EL (cell line): Measurements from ENCODE around the gene SORBS1.

Experiments
- DNase-seq: peaks from one replicate; pipeline ENCODE4 v3.0.0-alpha.2; 2016

The SORBS1 gene

DNA sequence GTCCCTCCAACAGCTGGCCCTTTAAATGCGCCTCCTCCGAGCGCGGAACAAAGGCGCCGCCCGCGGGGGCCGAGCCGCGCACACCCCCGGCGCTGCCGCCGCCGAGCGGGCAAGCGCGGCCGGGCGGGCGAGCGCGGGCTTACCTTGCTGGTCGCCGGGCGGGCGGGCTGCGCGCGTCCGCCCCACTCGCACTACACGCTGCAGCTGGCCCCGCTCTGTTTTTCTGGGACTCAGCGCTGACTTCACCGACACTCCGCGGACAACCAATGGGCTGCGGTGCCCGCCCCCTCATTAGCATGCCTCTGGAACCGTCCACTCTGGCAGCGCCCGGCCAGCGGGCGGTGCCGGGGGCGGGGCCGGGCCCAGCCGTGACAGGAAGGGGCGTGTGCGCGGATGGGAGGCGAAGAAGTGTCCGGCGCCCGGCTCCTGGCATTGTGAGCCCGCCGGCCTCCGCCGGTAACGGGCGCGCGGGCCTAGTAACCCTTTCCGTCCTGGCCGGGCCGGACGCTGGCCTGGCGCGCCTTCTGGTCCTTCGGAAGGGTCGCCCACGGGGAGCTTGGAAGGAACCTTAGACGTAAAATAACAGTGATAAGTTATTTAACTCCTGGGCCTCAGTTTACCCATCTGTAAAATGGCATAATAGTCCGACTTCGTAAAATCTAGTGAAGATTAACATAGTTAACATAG, at the start of gene SORBS1:
SORBS1 (minus strand) TSS at position 195 of the 687 bp plus-strand sequence. CDS start 120,236 bp downstream, outside the sequence.
- peak; percentile 95 for DNase-seq

DNA sequence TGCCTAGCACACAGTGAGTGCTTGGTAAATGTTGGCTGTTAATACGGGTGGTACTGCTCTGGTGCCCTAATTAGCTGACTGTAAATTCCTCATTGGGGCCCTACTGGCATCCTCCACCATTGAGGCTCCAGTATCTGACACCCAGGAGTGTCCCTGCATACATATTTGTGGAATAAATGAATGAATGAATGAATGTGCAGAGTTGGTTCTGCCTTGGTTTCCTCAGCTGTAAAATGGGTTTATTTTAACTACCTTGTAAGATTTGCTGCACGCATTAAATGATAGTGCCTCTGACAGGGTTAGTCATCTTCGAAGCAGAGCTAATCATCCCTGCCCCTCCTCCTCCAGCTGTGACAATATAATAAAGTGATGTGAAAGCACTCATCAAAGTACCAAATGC, 49.6 kb upstream of the SORBS1 start:
- DNase-seq: no peak

DNA sequence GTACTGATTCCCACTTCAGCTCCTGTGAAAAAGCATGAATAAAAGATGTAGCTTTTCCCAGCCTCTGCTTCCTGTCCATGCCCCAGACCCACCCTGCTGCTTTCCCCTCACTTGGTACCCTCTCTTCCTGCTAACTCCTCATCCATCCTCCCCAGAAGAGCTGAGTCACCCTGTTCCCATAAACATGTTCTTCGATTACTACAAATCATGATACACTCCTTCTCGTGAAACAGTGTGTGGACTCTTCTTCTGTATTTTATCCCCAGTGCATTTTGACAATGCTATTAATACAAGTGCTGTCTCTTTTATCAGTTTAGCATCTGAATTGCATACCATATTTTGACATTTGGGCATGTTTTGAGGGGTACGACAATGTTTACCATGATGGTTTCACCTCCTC, 45.8 kb upstream of the SORBS1 start:
- no peak for DNase-seq

DNA sequence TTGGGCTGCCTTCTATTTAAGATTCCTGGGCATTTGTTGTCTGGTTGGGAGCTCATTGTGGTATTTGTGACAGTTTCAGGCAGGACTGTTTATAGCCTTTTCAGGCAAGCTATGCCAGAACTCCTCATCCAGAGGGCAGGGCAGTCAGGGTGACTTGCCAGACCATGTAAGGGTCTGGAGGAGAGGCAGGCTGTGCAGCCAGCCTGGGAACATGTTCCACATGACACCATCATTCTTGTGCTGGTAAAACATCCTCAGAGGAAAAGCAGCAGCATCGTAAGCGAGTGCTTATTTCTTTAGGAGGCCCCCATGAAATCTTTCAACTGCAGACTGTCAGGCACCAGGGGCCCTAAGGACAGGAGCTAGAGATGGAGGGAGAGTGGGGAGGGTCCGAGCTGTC, 44.0 kb upstream of the SORBS1 start:
- no peak for DNase-seq

DNA sequence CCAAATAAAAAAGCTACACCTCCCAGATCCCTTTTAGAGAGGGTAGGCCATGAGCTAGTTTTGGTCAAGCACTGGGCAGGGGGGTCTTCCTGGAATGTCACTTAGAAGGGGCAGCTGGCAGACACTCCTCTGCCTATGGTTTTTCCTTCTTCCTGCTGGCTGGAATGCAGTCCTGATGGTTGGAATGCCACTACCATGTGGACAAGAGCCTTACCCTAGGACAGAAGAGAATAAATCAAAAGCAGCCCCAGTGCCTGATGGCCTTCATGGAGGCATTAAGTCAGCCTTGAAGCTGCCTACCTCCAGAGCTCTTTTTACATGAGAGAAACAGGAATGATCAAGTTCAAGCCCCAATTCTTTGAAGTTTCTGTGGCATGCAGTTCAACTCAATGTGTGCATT, 43.5 kb upstream of the SORBS1 start:
- no peak for DNase-seq

DNA sequence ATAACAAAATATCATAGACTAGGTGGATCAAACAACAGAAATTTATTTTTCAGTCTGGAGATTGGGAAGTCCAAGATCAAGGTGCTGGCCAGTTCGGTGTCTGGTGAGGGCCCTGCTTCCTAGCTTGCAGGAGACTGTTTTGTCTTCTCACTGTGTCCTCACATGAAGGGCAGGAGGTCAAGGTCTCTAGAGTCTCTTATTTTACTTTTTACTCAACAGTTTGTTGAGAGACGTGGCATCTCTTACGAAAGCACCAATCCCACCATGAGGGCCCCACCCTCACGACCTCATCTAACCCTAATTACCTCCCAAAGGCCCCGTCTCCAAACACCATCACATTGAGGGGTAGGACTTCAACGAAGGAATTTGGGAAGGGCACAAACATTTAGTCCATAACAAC, 41.2 kb upstream of the SORBS1 start:
- DNase-seq: no peak

DNA sequence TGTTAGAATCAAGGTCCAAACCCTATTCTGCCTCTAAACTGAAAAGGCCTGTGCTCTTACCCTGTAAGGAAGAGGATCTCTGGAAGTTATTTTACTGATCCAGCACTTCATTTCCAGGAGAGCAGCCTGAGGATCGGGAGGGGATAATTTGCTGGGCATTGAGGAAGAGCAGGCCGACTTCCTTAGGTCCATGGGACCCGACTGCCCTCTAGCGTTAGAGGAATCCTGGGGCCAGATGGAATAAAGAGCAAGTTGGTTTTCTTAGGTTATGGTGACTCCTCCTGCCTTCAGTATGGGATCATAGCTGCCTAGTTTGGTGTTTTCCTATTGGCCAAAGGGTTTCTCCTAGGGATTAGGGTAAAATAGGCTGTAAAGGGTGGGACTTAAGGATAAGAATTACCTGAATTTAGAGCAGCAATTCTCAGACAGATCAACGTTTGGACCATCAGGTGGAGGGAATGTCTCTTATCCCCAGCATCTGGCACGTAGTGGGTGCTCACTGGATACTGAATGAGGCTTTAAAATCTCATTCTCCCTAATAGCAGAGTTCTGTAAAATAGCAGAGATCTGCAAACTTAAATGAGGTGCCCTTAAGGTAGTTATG, 40.0 kb upstream of the SORBS1 start:
- peak; percentile 83 for DNase-seq

DNA sequence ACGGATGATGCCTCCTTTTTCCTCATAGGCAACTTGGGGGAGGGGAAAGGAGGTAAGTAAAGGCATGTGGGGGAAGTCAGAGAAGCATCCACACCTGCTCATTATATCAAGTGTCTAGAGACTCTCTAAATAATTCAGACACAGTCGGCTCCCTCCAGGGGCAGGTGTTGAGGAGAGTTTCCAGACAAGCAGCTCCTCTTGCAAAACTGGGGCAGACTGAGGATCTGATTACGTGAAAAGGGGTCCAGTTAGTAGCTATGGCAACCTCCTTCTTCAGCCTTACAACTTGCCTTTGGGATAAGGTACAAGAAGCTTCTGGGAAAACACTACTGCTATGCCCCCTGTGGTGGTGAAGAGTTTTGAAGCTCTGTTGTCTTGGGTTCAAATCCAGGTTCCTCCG, 39.0 kb upstream of the SORBS1 start:
- DNase-seq: no peak

DNA sequence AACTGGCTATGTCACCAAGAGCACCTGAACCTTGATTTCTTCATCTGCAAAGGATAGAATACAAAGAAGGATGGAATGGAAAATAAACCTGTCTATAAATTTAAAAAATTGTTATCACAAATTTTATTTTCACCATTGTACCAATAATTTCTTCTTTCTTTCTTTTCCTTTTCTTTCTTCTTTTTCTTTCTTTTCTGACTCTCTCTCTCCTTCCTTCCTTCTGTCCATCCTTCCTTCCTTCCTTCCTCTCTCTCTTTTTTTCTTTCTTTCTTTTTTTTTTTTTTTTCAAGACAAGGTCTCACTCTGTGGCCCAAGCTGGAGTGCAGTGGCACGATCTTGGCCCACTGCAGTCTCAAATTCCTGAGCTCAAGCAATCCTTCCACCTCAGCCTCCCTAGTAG, 36.6 kb upstream of the SORBS1 start:
- no peak for DNase-seq

DNA sequence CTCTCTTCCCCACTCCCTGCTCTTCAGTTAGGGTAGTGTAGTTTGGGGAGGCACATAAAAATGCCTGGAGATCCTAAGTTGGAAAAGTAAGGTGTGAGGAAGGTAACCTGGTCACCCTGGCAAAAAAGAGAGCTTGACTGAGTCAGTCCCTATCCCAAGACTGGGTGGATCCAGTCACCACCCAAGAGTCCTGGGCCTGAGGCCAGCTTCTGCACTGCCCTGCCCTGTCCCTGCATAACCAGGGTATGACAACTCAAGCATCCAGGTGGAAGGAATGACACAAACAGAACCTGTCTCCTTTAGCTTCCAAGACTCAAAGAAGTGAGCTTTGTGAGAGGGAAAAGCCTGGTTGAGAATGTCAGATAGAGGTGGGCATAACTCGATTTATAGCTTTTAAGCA, 26.9 kb upstream of the SORBS1 start:
- DNase-seq: no peak

DNA sequence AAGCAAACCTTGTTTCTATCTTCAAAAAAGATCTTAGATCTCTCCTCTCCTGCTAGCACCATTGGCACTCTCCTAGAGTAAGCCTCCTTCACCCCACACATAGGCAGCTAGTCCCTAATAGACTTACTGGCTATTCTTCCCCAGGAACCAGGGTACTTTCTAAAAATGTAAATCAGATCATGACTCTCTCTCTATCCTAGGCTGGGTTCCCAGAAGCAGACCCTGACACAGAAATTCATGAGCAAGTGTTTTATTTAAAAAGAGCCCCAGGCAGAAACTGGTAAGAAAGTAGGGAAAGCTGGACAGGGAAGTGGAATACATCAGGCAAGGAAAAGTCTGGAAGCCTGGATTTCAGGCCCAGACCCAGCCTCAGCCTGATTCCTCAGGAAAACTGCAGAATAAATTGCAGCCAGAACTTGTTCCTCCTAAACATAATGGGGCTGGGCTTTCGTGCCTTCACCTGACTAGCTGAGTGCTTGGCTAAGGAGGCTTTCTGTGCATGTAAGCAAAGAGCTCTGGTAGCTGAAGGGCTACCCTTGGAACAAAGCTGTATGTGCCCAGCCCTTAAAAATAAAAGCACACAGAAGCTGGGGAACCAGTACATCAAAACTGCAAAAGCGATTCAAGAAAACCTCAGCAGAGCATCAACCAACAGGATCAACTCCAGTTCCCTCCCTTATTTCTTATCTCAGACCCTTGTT, 18.8 kb upstream of the SORBS1 start:
- no peak for DNase-seq

DNA sequence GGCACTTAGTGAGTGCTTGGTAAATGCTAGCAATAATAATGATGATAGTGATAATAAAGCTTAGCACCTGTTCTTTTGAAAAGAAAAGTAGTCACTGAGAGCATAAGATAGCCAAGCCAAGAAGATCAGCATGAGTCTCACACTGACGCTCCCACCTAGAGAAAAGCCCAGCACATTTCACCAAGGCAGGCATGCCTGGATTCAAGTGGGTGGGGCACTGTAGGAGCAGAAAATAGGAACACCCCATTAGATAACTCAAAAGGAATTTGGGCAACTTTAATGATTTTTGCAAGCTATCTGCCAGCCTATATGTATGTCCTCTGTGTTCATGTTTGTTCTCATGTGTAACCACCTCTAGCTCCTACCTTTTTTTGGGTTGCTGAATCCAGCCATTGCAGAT, 18.1 kb upstream of the SORBS1 start:
- no peak for DNase-seq

DNA sequence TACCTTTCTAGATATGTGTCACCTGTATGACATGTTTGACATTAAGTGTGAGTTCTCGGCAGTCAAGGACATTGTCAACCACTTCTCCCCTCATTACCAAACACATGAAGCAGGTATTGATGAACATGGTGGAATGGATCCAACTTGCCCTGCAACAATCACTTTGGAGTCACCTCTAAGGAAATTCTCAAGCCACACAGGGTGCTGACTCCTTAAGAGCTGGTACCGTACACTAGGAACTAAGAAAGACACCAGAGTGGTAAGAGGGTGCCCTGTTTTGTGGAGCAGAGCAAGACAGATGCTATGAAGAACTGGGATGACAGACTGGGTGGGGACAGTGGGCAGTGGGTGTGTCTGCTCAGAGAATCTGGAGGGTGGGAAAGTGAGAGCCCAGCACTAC, 17.4 kb upstream of the SORBS1 start:
- no peak for DNase-seq

DNA sequence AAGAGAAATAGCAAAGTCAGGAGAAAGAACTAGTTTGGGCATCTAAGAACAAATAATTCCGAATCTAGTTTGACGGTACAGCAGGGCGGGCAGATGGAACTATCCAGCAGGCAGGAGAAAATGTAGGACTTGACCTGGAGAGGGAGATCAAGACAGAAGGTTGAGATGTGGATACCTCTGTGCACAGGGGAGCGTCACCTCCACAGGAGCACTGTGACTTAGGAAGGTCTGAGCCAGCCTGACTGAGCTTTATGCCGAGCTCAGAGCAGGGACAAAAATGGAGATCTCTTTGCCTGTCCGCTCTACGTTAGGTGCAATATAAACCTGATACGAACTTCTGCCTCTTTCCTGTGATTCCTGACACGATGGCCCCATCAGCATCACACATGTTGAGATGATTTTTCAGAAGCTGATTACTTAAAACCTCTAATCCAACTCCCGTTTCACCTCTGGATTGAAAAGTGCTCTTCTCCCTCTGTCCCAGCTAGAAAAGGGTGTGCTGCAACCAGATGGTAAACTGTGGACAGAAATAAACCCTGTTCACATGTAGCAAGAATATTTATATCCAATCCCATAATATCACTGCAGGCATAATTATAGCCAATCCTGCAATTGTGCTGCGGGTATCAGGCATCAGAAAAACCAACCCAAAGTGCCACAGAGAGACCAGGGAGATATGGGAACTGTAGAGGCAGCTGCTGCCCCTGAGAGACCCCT, 13.6 kb upstream of the SORBS1 start:
- no peak for DNase-seq

DNA sequence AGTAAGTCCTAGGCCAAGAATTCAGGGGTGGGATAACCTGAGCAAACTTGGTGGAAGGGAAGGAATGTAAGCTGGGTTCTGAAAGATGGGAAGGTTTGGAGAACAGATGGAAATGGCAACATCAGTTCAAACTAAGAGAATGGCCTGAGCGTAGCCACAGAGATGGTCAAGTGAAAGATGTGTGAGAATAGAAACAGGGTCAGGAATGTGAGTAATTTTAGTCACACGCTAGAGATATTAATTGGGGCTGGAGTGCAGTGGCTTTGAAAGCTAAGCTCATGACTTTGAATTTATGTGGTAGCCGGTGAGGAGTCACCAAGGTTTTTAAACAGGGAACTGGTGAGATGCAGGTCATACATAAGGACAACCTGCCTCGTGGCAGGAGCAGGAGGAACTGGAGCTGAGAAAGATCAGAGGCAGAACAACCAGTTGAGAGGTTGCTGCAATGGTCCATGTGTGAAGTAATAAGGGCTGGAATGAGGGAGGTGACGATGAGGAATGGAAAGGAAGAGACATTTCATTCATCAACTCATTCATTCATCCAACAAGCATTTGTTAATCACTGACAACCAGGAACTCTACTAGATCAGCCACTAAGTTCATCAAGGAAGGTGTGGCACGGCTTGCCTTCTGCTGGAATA, 12.9 kb upstream of the SORBS1 start:
- no peak for DNase-seq

DNA sequence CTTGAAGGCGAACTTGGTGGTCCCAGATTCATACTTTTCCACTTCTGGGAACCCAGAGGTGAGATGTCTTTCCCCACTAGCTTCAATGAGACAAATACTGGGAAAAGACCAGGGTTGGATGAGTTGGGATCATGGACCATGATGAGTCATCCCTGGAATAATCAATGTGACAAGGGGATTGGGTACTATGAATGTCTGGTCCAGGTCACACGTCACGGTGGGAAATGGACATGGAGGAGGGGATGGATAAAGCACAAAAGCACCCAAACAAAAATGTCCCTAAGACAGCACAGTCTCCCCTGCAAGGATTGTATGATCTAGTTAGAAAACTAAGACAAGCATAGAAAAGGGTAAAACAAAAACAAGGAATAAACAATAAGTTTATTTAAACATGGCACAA, 12.4 kb upstream of the SORBS1 start:
- no peak for DNase-seq

DNA sequence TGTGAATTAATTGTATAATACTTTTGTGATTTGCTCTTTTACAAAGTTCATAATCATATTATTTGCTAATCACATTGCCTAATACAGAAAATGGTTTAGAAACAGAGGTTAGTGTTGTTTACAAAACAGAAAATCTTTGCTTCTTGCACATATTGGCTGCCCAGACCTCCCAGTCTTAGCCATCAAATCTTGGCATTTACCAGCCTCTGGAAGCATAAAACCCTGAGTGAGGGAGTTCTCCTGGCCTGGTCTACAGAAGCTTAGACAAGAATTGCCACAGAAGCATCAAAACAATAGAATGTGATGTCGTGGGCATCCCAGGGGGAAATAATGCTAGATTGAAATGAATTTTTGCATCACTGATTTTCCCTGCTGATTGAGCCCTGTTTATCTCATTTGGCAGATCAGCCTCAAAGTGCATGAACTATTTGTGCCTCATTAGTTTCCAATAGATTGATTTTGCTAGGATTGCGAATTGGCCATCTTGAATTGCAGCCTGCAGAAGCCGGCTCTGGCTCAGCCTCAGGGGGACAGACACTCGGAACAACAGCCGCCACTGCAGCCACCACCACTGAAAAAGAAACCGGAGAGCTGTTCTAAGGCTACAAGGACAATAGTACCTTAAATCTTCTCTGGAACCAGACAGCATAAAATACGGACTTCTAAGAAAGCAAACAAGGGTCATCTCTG, 11.1 kb upstream of the SORBS1 start:
- no peak for DNase-seq

DNA sequence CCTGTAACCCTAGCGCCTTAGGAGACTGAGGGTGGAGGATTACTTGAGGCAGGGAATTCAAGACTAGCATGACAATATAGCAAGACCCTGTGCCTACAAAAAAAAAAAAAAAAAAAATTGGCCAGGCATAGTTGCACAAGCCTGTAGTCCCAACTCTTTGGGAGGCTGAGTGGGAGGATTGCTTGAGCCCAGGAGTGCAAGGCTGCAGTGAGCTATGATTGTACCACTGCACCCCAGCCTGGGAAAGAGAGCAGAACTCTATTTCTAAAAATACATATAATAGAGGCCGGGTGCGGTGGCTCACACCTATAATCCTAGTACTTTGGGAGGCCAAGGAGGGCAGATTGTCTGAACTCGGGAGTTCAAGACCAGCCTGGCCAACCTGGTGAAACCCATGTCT, 10.2 kb upstream of the SORBS1 start:
- DNase-seq: no peak

DNA sequence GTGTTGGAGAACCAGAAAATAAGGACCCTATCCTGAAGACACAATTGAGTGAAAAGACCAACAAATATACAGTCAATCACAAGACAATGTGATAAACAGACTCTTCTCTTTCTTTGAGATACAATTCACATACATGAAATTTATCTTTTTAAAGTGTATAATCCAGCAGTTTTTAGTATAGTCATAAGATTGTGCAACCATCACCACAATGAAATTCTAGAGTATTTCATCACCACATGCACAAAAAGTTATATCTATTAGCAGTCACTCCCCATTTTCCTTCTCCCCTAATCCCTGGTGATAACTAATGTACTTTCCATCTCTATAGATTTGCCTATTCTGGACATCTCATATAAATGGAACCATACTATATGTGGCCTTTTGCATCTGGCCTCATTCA, 8.2 kb upstream of the SORBS1 start:
- DNase-seq: no peak

DNA sequence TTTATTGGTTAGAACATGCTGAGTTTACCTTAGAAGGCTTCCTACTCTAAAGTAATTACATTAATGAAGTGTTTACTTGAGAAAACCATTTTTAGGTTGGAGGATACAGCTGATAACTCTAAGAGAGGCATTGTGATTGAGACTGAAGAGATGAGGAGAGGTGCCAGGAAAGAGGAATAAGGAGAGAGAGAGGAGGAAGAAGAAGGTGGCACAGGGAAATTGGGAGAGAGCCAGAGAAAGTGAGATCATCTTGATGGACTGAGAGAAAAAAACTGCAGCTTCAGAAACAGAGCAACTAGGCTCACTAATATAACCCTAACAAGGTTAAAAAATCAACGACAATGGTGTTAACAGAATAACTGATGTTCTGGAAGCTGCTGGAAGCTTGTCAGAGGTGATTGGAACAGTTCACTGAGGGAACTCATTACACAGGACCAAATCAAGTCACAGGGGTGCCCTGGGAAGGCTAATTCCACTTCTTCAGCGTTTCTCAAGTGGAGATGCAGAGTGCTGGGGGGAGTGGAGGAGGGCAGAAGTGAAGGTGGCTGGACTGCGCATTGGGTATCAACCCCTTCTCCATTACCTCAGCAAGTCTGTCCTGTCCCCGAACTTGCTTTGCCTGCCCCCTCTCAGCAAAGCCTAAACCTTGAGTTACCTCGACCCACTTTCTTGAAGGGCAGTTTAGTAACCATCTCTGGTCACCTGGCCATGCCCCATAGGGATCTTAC, 6.9 kb upstream of the SORBS1 start:
- no peak for DNase-seq

DNA sequence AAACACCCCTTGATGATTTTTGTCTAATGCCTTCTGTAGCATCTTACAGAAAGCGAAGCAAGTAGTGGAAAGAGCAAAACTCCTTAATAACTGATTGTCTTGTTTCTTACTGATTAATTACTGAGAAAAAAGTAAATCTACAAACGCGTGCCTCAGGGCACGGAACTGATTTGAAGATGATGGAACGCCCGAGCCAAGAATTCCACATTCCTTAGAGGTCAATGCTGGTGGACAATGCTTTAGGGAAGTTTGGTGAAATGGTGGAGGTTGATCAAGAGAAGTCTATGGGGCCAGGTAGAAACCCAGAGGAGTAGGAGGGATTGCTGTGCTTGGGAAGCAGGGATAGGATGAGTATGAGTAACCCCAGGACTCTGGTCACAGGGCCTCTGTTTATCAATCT, 5.0 kb upstream of the SORBS1 start:
- no peak for DNase-seq

DNA sequence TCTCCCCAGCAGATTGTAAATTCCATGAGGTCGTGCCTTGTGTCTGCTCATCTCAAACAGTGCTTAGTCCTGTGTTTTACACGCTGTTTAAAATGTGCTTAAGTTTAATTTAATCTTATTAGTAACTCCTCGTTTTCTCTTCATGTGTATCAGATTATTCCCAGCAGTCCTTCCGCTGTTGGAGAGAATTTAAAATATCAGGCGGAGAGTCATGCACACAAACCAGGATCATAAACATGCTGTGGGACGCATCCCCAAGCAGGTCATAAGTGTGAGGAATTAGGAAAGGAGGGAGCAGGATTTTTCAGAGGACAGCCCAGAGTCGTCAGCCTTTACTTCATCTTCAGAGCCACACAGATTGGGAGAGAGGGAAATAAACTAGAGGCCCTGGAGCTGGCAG, 4.2 kb upstream of the SORBS1 start:
- no peak for DNase-seq
